T-helper 22 cell (primary cell): Measurements from ENCODE around the gene TENT5D.
"Not testable (repeated sequence)": the region's sequence is repeated elsewhere in the genome, so short reads cannot be mapped to it uniquely, and the experiment has no call there.

ENCODE experiments used
- DNase-seq: peaks from one replicate; pipeline ENCODE4 v3.0.0-alpha.2; 2020; ENCODE audit warnings: low read depth

The TENT5D gene

DNA sequence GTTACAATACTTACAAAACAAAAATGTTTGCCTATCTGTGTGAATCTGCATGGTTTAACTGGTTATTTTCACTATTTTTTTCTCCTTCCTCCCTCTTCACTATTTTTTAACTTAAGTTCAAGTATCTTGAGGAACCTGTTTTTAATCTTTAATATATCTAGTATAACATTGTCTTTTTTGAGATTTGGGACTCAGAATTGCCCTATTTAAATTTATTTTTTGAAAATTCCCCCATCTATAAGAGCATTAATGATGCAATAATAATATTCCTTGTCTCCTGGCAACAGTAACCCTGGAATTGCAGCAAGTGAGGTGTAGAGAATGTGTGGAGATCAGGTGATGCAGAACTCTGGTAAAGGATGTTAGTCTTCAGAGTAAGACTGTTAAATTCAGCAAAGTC is at the start of gene TENT5D:
TSS of gene TENT5D (plus strand) at position 301 of the 400 bp plus-strand sequence. CDS start 22,093 bp downstream, outside the sequence.
- no peak for DNase-seq

DNA sequence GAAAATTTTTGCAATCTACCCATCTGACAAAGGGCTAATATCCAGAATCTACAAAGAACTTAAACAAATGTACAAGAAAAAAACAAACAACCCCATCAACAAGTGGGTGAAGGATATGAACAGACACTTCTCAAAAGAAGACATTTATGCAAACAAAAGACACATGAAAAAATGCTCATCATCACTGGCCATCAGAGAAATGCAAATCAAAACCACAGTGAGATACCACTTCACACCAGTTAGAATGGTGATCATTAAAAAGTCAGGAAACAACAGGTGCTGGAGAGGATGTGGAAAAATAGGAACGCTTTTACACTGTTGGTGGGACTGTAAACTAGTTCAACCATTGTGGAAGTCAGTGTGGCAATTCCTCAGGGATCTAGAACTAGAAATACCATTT is 34.6 kb upstream of the TENT5D start:
- not testable (repeated sequence) for DNase-seq

DNA sequence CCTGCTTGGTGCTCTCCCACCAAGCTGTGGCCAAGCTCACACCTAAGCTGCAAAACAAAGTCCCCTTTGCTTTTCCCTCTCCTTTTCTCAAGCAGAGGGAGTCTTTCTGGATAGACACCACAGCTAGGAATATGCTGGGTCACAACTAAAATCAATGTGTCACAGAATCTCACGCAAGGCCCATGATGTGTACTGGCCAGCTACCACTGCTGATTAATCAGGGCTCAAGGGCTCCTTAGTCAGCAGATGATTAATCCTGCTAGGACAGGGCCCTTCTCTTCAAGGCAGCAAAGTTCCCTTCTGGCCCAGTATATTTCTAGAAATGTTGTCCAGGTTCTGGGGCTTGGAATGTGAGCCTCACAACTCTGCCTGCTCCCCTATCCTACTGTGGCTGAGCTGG is 32.0 kb upstream of the TENT5D start:
- DNase-seq: no peak

DNA sequence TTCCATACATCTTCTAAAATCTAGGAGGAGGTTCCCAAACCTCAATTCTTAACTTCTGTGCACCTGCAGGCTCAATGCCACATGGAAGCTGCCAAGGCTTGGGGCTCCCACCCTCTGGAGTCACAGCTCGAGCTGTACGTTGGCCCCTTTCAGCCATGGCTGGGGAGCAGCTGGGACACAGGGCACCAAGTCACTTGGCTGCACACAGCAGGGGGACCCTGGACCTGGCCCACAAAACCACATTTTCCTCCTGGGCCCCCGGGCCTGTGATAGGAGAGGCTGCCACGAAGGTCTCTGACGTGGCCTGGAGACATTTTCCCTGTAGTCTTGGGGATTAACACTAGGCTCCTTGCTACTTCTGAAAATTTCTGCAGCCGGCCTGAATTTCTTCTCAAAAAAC is 8.2 kb upstream of the TENT5D start:
- no peak for DNase-seq

DNA sequence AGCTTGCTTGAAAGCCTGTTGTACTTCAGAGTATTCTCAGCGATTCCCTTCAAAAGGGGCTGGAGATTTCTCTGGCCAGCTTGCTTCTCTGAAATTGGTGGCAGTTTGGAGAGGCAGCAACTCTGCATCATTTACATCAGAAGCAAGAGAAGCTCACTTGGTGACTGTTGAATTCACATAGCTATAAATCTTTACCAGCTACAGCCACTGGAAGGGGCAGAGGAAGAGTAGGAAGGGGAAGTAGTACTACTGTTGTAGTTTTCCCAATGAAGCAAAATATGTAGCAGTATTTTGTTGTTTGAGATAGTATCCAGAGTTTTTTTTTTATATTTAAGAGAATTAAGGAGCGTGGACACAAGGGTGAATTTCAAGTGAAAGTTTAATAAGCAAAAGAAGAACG is 2.8 kb downstream of the TENT5D start:
- DNase-seq: no peak

GRCh38 chrX:80423744-80424143 is 3.5 kb downstream of the TENT5D start:
- no peak for DNase-seq

- DNase-seq: no peak
Observed at GRCh38 chrX:80430826-80431504, 10.7 kb downstream of the TENT5D start.

- DNase-seq: no peak
Observed at GRCh38 chrX:80431505-80431832, 11.2 kb downstream of the TENT5D start.

- DNase-seq: no peak
Observed at GRCh38 chrX:80432441-80432840, 12.2 kb downstream of the TENT5D start.

DNA sequence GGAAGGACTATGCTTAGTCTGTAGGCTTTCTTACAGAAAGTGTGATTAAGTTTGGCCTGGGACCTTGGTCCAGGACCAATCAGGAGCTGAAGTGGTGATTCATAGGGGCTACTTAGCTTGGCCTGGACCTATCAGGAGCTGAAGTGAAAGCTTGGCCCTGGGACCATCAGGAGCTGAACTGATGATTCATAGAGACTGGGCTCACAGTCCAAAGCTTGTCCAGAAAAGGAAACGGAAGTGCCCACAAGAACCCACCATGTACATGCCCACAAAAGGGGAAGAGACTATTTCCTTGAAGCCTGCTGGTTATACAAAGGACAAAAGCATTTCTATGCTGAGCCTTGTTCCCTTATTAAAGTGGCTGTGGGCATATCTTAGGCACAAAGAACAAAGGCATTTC is 12.6 kb downstream of the TENT5D start:
- no peak for DNase-seq

DNA sequence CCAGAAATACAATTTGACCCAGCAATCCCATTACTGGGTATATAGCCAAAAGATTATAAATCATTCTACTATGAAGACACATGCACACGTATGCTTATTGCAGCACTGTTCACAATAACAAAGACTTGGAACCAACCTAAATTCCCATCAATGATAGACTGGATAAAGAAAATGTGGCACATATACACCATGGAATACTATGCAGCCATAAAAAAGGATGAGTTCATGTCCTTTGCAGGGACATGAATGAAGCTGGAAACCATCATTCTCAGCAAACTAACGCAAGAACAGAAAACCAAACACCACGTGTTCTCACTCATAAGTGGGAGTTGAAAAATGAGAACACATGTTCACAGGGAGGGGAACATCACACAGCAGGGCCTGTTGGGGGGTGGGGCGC is 47.9 kb downstream of the TENT5D start:
- DNase-seq: not testable (repeated sequence)

DNA sequence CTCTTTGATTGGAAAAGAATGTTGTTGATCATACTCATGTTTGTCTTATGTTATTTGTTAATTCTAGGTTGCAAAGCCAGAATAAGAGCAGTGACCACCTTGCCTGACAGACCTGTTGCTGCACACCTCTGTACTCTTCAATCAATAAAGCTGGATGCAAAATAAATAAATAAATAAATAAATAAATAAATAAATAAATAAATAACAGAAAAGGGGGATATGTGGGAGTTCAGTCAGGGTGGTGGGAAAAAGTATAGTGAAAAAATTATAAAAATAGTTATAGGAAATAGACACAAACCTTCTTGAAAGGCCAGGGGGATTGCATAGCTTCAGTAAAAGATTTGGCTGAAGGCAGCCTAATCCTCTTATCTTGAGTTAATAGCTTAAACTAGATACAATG is 51.3 kb downstream of the TENT5D start:
- DNase-seq: no peak

GRCh38 chrX:80485543-80485942 is 65.3 kb downstream of the TENT5D start:
- no peak for DNase-seq

- no peak for DNase-seq
Observed at GRCh38 chrX:80486299-80486698, 66.1 kb downstream of the TENT5D start.

GRCh38 chrX:80489166-80489565 is 68.9 kb downstream of the TENT5D start:
- no peak for DNase-seq
